T-helper 1 cell treated with Interleukin-12 subunit alpha and Interleukin-12 subunit beta and Interleukin-4 antibody, amounts not matched to agents 30 μg/mL and 1 μg/mL, for 36 hours (primary cell): ENCODE results near the gene ATF6.
A peak's percentile ranks its signal among the peaks of the same experiment; 100 is the strongest.

Experiments
- H3K27ac Mint-ChIP-seq: one replicate; pipeline ENCODE4 v1.8.0; 2021; ENCODE audit warnings: mild to moderate bottlenecking, mixed read lengths
- H3K27me3 Mint-ChIP-seq: one replicate; pipeline ENCODE4 v1.8.0; 2021; ENCODE audit warnings: low read depth, mixed read lengths
- H3K36me3 Mint-ChIP-seq: one replicate; pipeline ENCODE4 v1.8.0; 2021; ENCODE audit warnings: low read depth, mixed read lengths
- H3K4me1 Mint-ChIP-seq: one replicate; pipeline ENCODE4 v1.8.0; 2021; ENCODE audit warnings: low read depth, mixed read lengths
- H3K4me3 Mint-ChIP-seq: one replicate; pipeline ENCODE4 v1.8.0; 2021; ENCODE audit warnings: mild to moderate bottlenecking, moderate library complexity, mixed read lengths
- H3K9me3 Mint-ChIP-seq: one replicate; pipeline ENCODE4 v1.8.0; 2021; ENCODE audit warnings: mixed read lengths

Gene ATF6

DNA sequence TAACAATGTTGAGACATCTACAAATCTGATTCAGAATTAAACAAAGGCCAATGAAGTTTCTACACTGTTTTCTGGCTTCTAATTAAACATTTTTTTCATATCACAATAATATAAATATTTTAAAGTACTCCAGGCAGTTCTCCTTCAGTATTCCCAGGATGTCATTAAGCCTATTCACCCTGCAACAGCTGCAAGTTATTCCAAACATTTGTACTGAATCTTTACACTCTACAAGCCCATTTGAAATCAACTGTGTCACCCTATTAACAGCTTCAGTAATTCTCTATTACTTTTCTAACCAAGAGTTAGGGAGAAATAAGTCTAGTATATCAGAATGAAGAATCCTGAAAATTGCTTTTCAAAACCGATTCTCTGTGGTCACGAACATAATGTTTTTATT, 133.0 kb downstream of the ATF6 start:
- Mint-ChIP-seq H3K27ac (no peak overlapping the region), H3K27me3 (no peaks in the 10 kb centered on the region), H3K36me3 (no peaks in the 10 kb centered on the region), H3K4me3 (no peak overlapping the region), H3K4me1 (no peaks in the 10 kb centered on the region), H3K9me3 (no peaks in the 10 kb centered on the region)

- Mint-ChIP-seq H3K4me3 (no peak overlapping the region), H3K36me3 (no peaks in the 10 kb centered on the region), H3K4me1 (no peaks in the 10 kb centered on the region), H3K27ac (no peak overlapping the region), H3K27me3 (no peaks in the 10 kb centered on the region), H3K9me3 (no peaks in the 10 kb centered on the region)
These were observed 134.0 kb downstream of the ATF6 start for GRCh38 chr1:161900160-161900559.

DNA sequence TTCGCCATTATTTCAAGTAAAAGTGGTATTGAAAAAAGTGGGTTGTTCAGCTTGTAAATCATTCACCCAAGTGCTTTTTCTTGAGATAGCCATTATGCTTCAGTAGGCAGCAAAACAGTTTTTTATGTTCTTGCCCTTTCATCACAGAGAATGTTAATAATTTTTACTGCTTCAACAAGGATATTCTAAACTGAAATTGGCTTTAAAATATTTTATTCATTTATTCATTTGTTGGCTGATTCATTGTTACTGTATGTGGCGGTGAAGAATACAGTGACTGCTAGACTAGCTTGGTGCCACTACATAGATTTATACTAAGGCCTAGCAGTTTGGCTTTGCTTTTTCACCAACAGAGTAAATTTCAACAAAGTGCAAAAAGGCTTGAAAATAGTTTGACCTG, 136.1 kb downstream of the ATF6 start:
- no peaks in the 10 kb centered on the region for H3K4me1 Mint-ChIP-seq
- no peaks in the 10 kb centered on the region for H3K36me3 Mint-ChIP-seq
- no peaks in the 10 kb centered on the region for H3K27me3 Mint-ChIP-seq
- H3K4me3 Mint-ChIP-seq = no peak overlapping the region
- no peaks in the 10 kb centered on the region for H3K9me3 Mint-ChIP-seq
- H3K27ac Mint-ChIP-seq = no peak overlapping the region

DNA sequence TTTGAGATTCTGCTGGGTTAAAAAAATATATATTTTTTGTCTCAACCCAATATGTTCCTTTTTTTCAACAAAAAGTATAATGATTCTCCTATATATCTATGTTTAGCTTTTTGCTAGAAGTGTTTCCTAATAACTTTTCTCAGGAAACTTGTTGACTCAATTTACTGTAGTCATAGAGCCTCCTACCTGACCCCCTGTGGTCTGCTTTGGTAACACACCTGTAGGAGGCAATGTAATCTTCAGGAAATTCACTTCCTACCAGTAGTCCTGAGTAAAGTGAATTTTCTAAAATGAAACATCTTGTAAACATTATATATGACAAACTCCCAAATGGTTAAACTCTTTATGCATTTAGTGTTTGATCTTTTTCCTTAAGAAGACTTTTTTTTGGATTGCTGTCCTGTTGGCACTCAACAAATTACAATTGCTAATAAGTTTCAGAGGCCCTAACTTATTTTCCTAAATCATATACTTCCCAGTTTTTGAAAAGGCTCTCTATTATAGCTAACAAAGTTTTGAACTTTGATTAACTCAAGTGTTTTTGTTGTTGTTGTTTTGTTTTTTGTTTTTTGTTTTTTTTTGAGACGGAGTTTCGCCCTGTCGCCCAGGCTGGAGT, 139.3 kb downstream of the ATF6 start:
- no peaks in the 10 kb centered on the region for H3K9me3 Mint-ChIP-seq
- H3K27ac Mint-ChIP-seq = no peak overlapping the region
- no peaks in the 10 kb centered on the region for H3K4me1 Mint-ChIP-seq
- no peaks in the 10 kb centered on the region for H3K27me3 Mint-ChIP-seq
- H3K36me3 Mint-ChIP-seq = no peaks in the 10 kb centered on the region
- H3K4me3 Mint-ChIP-seq = no peak overlapping the region

- Mint-ChIP-seq H3K9me3 (no peaks in the 10 kb centered on the region), H3K4me3 (no peak overlapping the region), H3K36me3 (no peaks in the 10 kb centered on the region), H3K27ac (no peak overlapping the region), H3K4me1 (no peaks in the 10 kb centered on the region), H3K27me3 (no peaks in the 10 kb centered on the region)
These were observed 141.1 kb downstream of the ATF6 start for GRCh38 chr1:161907265-161907664.

GRCh38 chr1:161908264-161908663, 142.1 kb downstream of the ATF6 start:
- Mint-ChIP-seq H3K27me3 (no peaks in the 10 kb centered on the region), H3K27ac (no peak overlapping the region), H3K9me3 (no peaks in the 10 kb centered on the region), H3K4me3 (no peak overlapping the region), H3K4me1 (no peaks in the 10 kb centered on the region), H3K36me3 (peaks cover 5% of the 10 kb centered on the region)

- peaks cover 5% of the 10 kb centered on the region for H3K36me3 Mint-ChIP-seq
- H3K27ac Mint-ChIP-seq = no peak overlapping the region
- H3K4me3 Mint-ChIP-seq = no peak overlapping the region
- H3K27me3 Mint-ChIP-seq = no peaks in the 10 kb centered on the region
- H3K9me3 Mint-ChIP-seq = no peaks in the 10 kb centered on the region
- no peaks in the 10 kb centered on the region for H3K4me1 Mint-ChIP-seq
These were observed 144.5 kb downstream of the ATF6 start for GRCh38 chr1:161910604-161911003.

GRCh38 chr1:161913482-161914140, 147.5 kb downstream of the ATF6 start:
- H3K27me3 Mint-ChIP-seq = no peaks in the 10 kb centered on the region
- H3K27ac Mint-ChIP-seq = no peak overlapping the region
- no peaks in the 10 kb centered on the region for H3K9me3 Mint-ChIP-seq
- H3K36me3 Mint-ChIP-seq = peaks cover 5% of the 10 kb centered on the region
- no peak overlapping the region for H3K4me3 Mint-ChIP-seq
- peaks cover 2% of the 10 kb centered on the region for H3K4me1 Mint-ChIP-seq

DNA sequence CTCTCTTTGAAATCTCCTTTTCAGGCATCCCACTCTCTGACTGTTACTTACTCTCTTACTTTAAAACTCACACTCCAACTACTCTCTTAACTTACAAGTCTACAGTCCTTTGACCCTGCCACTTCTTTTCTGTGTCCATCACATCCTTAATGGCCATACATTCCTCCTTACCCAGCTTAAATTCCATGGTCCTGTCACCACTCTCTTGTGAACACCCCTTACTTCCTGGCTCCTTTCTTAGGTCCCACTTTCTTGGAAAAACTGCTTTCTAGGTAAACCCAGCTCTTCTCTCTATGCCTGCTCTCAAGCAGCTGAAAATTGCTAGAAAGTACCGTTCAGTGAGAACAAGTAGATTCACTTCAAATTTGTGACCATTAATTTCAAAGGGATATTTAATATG, 148.5 kb downstream of the ATF6 start:
- peaks cover 9% of the 10 kb centered on the region for H3K36me3 Mint-ChIP-seq
- H3K4me1 Mint-ChIP-seq = peaks cover 11% of the 10 kb centered on the region

DNA sequence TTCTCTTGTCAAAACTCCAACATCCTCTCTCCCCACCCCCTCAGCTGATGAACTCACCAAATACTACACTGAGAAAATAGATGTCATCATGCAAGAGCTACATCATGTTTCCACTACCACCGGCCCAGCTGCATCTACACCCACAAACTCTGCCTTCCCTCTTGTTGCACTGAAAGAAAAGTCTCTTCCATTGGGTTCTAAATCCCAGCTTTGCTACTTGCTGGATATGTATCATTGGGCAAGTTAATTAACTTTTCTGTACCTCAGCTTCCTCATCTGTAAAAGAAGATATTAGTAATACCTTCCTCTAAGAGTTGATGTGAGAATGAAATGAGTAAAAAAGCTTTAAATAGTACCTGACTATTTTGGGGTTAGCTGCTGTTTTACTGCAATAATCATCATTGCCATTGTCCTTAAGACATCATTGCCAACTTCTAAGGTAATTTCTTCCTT, 149.0 kb downstream of the ATF6 start:
- H3K27me3 Mint-ChIP-seq = no peaks in the 10 kb centered on the region
- peaks cover 10% of the 10 kb centered on the region for H3K36me3 Mint-ChIP-seq
- no peaks in the 10 kb centered on the region for H3K9me3 Mint-ChIP-seq
- H3K4me3 Mint-ChIP-seq = no peak overlapping the region
- no peak overlapping the region for H3K27ac Mint-ChIP-seq
- H3K4me1 Mint-ChIP-seq = peaks cover 12% of the 10 kb centered on the region

More for the DNA sequence above, 148.5 kb downstream of the ATF6 start:
- H3K27me3 Mint-ChIP-seq = no peaks in the 10 kb centered on the region
- H3K27ac Mint-ChIP-seq = no peak overlapping the region
- H3K4me3 Mint-ChIP-seq = no peak overlapping the region
- H3K9me3 Mint-ChIP-seq = no peaks in the 10 kb centered on the region

- Mint-ChIP-seq H3K27me3 (no peaks in the 10 kb centered on the region), H3K27ac (no peak overlapping the region), H3K4me3 (no peak overlapping the region), H3K9me3 (no peaks in the 10 kb centered on the region), H3K36me3 (peaks cover 12% of the 10 kb centered on the region), H3K4me1 (peaks cover 12% of the 10 kb centered on the region)
These were observed 149.9 kb downstream of the ATF6 start for GRCh38 chr1:161915978-161916377.

GRCh38 chr1:161919229-161919628, 153.1 kb downstream of the ATF6 start:
- H3K9me3 Mint-ChIP-seq = no peaks in the 10 kb centered on the region
- peak overlapping the region; percentile 58 for H3K27ac Mint-ChIP-seq
- no peaks in the 10 kb centered on the region for H3K27me3 Mint-ChIP-seq
- H3K4me3 Mint-ChIP-seq = no peak overlapping the region
- peaks cover 27% of the 10 kb centered on the region for H3K36me3 Mint-ChIP-seq
- H3K4me1 Mint-ChIP-seq = peaks cover 12% of the 10 kb centered on the region

- peaks cover 12% of the 10 kb centered on the region for H3K4me1 Mint-ChIP-seq
- no peak overlapping the region for H3K27ac Mint-ChIP-seq
- H3K27me3 Mint-ChIP-seq = no peaks in the 10 kb centered on the region
- no peak overlapping the region for H3K4me3 Mint-ChIP-seq
- H3K9me3 Mint-ChIP-seq = no peaks in the 10 kb centered on the region
- H3K36me3 Mint-ChIP-seq = peaks cover 33% of the 10 kb centered on the region
These were observed 155.4 kb downstream of the ATF6 start for GRCh38 chr1:161921491-161921890.

DNA sequence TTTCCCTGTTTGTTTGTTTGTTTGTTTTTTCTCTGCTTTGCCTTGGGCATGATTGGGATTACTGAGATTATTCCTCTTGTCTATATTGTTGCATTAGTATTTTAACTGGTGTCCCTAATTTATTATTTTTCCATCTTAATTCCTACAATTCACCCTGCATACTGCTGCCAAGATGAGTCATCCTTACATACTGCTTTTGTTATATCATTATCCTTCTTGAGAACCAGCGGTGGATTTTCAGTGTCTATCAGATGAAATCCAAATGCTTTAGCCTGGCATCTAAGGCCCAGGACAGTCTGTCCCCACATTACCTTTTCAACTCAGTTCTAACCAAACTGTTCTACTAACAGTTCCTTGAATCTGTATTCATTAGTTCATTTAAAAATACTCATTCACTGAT, 155.9 kb downstream of the ATF6 start:
- H3K4me1 Mint-ChIP-seq = peaks cover 12% of the 10 kb centered on the region
- peaks cover 33% of the 10 kb centered on the region for H3K36me3 Mint-ChIP-seq
- no peak overlapping the region for H3K27ac Mint-ChIP-seq
- H3K27me3 Mint-ChIP-seq = no peaks in the 10 kb centered on the region
- H3K9me3 Mint-ChIP-seq = no peaks in the 10 kb centered on the region
- no peak overlapping the region for H3K4me3 Mint-ChIP-seq

DNA sequence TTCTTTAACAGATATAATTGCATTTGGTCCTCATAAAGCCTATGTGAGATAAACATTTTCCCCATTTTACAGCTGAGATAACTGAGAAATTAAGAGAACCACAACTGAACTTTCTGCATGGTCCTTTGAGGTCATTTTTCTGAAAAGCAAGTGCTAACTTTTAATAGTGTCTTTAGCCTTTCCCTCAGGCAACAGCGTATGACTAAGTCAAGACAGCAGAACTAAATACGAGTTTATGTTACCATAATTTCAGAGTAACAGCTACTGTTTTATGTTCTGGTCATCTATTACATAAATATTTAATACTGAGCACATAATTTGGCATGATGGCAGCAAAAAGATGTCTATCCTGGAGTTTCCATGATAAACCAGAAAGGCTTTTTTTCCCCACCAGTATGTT, 161.9 kb downstream of the ATF6 start:
- Mint-ChIP-seq H3K36me3 (peaks cover 18% of the 10 kb centered on the region), H3K4me3 (no peak overlapping the region)

More for the DNA sequence above, 161.9 kb downstream of the ATF6 start:
- peaks cover 5% of the 10 kb centered on the region for H3K4me1 Mint-ChIP-seq
- H3K27ac Mint-ChIP-seq = no peak overlapping the region
- H3K9me3 Mint-ChIP-seq = no peaks in the 10 kb centered on the region
- no peaks in the 10 kb centered on the region for H3K27me3 Mint-ChIP-seq
